ENCODE measurements around the gene AKAP13.

- no peak for TF ChIP-seq CTCF (conservative IDR thresholded peaks at IDR 0.05)
- TF ChIP-seq ZFX (IDR thresholded peaks at IDR 0.05): no peak
Measured at GRCh38 chr15:85501574-85501973, 121.2 kb downstream of the AKAP13 start.

All from C4-2B (cell line).